NCI-H1436 treated with DMSO at 0.1 percent for 48 hours (cell line): ENCODE data around the gene ICE2.

Experiments used
- DNase-seq: peaks from one replicate; lab custom pipeline; 2025; lab: John Stamatoyannopoulos, UW

ICE2 gene

DNA sequence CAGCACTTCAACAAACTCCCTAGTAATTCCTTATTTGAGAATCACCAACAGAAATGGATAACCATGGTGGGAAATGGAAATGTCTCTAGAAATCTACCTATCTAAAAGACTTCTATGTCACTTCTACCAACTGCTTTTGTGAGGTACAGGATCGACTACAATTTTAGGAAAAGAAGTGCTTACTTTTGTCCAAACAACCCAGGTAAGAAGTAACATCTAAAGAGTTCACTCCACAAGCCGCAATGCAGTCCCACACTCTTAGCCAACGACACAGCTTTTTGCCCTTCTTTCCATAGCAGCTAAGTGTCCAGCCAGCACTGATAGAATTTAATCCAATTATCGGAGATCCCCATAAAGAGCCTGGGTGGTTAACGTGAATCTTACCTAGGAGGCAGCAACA is 109.2 kb downstream of the ICE2 start:
- DNase-seq: no peak
